Uterus (tissue), 4 donors: ENCODE results near the gene MTMR12. TPM values are rescaled to one million over a fixed set of nuclear protein-coding genes. Genes with fewer than 3 reads are reported as not detected.
A peak's percentile ranks its signal among the peaks of the same experiment; 100 is the strongest.
"Not testable (repeated sequence)": the region's sequence is repeated elsewhere in the genome, so short reads cannot be mapped to it uniquely, and the experiment has no call there.

Source experiments
- DNase-seq, 2 donors: peaks; one replicate each; pipeline ENCODE4 v3.0.0-alpha.2; 2019 to 2020
- H3K27ac ChIP-seq, 2 donors: fragments of 200-600 bp; sonication (generic); 1 replicate in 1 of 2; 2 replicates in 1 of 2; pipeline ENCODE4 v1.5.1; 2016 to 2018
- H3K27me3 ChIP-seq, 2 donors: fragments of 200-600 bp; sonication (generic); one replicate each; pipeline ENCODE4 v1.5.1; 2018 to 2019; ENCODE audit warnings: control low read depth in 1 of 2
- H3K36me3 ChIP-seq, 2 donors: fragments of 200-600 bp; sonication (generic); one replicate each; pipeline ENCODE4 v1.5.1; 2019; ENCODE audit warnings: control low read depth in 1 of 2
- H3K4me1 ChIP-seq, 2 donors: fragments of 200-600 bp; sonication (generic); one replicate each; pipeline ENCODE4 v1.5.1; 2018 to 2019; ENCODE audit warnings: control low read depth in 1 of 2
- H3K4me3 ChIP-seq, 2 donors: fragments of 200-600 bp; sonication (generic); 1 replicate in 1 of 2; 2 replicates in 1 of 2; pipeline ENCODE4 v1.5.1; 2018 to 2019; ENCODE audit warnings: mild to moderate bottlenecking in 1 of 2
- H3K9me3 ChIP-seq, 2 donors: fragments of 200-600 bp; sonication (generic); one replicate each; pipeline ENCODE4 v1.5.1; 2019; ENCODE audit warnings: control low read depth in 1 of 2
- CTCF ChIP-seq, 4 experiments: fragments of 200-600 bp in 2 of 4; fragments of 450-650 bp in 2 of 4; sonication (generic) in 2 of 4; IDR thresholded peaks; one replicate each; pipeline ENCODE4 v1.5.1; 2016 to 2019; ENCODE audit warnings: antibody characterized with exemption in 4 of 4, mild to moderate bottlenecking in 2 of 4, moderate library complexity in 1 of 4
- POLR2A ChIP-seq, 2 donors: fragments of 450-650 bp; IDR thresholded peaks; one replicate each; pipeline ENCODE4 v1.6.1; 2016; ENCODE audit warnings: antibody characterized with exemption in 2 of 2, mild to moderate bottlenecking in 1 of 2, moderate library complexity in 1 of 2
- intact Hi-C: fragments of 100-400 bp; cut with DNase I; formaldehyde crosslinking; loops from one replicate; pipeline ENCODE4 v1.15.1; 2023; ENCODE audit warnings: low total_unique reads
- total RNA-seq, 4 donors: library from RNA; depleted of rRNA in 3 of 4; stranded (reverse); fragments of >200 nt in 3 of 4; gene quantifications; one replicate each; pipeline versions ENCODE4 v1.1.0 to v1.2.4, GENCODE V29; 2014 to 2023
- donor health status: DM: yes; HTN: yes; CAD: no.

Gene MTMR12
- total RNA-seq, 4 donors from 2014 or later: 37.6 to 96.6 (median 54.6) TPM

DNA sequence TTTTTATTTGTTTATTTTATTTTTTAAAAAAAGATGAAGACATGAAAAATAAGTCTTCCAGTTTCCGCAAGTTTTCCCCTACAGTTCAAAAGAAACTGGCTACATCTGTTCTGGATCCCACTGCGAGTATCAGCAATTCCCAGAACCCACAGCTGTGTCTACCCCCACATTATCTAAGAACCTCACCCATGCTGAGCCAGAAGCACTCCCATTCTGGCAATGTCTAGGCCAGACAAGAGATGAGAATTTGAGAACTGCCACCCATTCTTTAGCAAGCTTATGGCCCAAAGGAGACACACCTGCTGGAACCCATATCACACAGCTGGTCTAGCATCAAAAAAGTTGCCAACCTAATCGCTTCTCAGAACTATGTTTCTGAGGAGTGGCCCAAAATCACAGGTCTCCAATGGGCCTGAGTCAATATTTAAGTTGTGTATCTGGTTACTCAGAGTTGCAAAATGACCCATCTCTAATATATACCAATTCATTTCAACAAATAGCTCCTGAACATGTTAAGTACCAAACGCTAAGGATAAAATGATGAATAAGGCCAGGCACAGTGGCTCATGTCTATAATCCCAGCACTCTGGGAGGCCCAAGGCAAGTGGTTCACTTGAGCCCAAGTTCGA, 27.1 kb downstream of the MTMR12 start:
- TF ChIP-seq POLR2A (IDR thresholded peaks at IDR 0.05): no peak
- no peak for TF ChIP-seq CTCF (IDR thresholded peaks at IDR 0.05)
- no peaks in the 10 kb centered on the region for H3K27me3 ChIP-seq
- H3K4me1 ChIP-seq: no peaks in the 10 kb centered on the region
- intact Hi-C loops: no loop called here
- H3K4me3 ChIP-seq: no peak overlapping the region
- DNase-seq: no peak
- no peaks in the 10 kb centered on the region for H3K36me3 ChIP-seq
- no peak overlapping the region for H3K27ac ChIP-seq
- H3K9me3 ChIP-seq: no peaks in the 10 kb centered on the region

DNA sequence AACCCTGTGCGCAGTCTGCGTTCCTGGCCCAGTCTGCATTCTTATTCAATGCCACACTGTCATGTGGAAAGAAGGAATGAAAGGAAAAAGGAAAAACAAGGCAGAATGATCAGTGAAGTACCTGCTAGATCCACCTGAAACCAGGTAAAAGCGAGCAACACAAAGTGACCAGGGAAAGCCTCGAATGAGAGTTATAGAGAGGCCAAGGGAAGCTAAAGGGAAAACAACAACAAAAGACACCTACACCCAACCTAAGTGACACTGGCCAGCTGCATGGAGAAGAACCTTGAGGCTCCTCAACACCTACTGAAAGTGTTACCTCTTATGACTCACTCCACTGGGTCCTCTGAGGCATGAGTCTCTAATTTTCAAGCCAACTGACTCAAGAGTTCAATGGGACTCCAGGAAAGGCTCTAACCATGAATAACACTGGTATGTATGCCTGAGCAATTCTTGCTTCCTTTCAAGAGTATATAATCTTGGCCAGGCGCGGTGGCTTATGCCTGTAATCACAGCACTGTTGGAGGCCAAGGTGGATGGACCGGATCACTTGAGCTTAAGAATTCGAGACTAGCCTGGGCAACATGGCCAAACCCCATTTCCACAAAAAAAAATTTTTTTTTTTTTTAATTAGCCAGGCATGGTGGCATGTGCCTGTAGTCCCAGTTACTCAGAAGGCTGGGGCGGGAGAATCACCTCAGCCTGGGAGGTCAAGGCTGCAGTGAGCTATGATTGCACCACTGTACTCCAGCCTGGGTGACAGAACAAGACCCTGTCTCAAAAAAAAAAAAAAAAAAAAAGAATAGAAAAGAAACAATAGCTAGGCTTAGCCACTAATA, 29.0 kb downstream of the MTMR12 start:
- TF ChIP-seq CTCF (IDR thresholded peaks at IDR 0.05) (no peak), POLR2A (IDR thresholded peaks at IDR 0.05) (no peak)
- no peak for DNase-seq
- no peaks in the 10 kb centered on the region for H3K9me3 ChIP-seq
- H3K27ac ChIP-seq: no peak overlapping the region
- H3K4me3 ChIP-seq: no peak overlapping the region
- intact Hi-C loops: no loop called here
- H3K27me3 ChIP-seq: no peaks in the 10 kb centered on the region
- no peaks in the 10 kb centered on the region for H3K4me1 ChIP-seq
- H3K36me3 ChIP-seq: no peaks in the 10 kb centered on the region

DNA sequence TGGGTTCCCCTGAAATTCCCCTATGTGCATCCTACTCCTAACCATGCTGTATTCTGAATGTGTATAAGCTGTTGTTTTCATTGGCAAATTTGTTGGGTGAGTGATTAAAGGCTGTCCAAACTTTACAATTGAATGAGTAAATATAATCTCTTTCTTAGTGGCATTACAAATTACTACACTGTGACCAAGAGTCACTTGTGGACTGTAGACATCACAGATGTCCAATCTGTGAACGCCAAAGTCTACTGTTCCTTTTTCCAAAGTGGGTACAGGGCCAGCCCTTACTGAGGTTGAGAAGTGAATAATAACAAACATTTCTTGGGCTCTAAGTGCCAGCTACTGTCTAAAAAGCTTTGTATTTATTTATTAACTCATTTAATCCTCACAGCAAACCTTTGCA, 29.7 kb downstream of the MTMR12 start:
- TF ChIP-seq CTCF (IDR thresholded peaks at IDR 0.05) (no peak), POLR2A (IDR thresholded peaks at IDR 0.05) (no peak)
- no peaks in the 10 kb centered on the region for H3K27me3 ChIP-seq
- no peaks in the 10 kb centered on the region for H3K9me3 ChIP-seq
- no peak overlapping the region for H3K27ac ChIP-seq
- H3K4me1 ChIP-seq: no peaks in the 10 kb centered on the region
- DNase-seq: no peak
- intact Hi-C loops: no loop called here
- no peaks in the 10 kb centered on the region for H3K36me3 ChIP-seq
- no peak overlapping the region for H3K4me3 ChIP-seq

DNA sequence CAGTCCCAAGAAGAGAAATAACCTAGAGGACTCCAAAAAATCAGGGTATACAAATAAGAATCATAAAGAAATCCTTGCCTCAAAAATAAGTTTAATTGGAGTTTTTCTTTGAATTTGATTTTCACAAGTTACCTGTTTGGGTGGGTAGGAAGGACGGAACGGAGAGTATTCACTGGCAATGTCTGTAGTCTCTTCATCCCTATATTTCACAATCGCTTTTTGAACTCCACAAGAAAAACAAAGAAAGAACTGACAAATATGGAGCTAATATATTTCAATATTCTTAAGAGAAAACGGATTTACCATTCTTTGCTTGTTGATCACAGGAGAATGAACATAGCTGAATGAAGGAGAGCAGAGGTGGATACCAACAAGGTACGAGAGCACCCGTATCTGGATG, 30.1 kb downstream of the MTMR12 start:
- Histone ChIP-seq H3K36me3 (no peaks in the 10 kb centered on the region), H3K9me3 (no peaks in the 10 kb centered on the region), H3K27ac (no peak overlapping the region), H3K27me3 (no peaks in the 10 kb centered on the region), H3K4me1 (no peaks in the 10 kb centered on the region), H3K4me3 (no peak overlapping the region)
- no peak for TF ChIP-seq POLR2A (IDR thresholded peaks at IDR 0.05)
- TF ChIP-seq CTCF (IDR thresholded peaks at IDR 0.05): no peak
- no peak for DNase-seq
- intact Hi-C loops: no loop called here

- H3K27me3 ChIP-seq, H3K4me1 ChIP-seq: not testable (repeated sequence)
These were observed 31.2 kb downstream of the MTMR12 start for GRCh38 chr5:32281378-32282133.

More at GRCh38 chr5:32281378-32282133, 31.2 kb downstream of the MTMR12 start:
- peak; percentile 28 to 33 for DNase-seq
- H3K4me3 ChIP-seq, H3K27ac ChIP-seq, intact Hi-C loops, H3K9me3 ChIP-seq, H3K36me3 ChIP-seq: not testable (repeated sequence)
